Measurements from ENCODE around the gene EML4. TPM values are rescaled to one million over a fixed set of nuclear protein-coding genes. Genes with fewer than 3 reads are reported as not detected.

The EML4 gene
- total RNA-seq, 1 experiment from 2014 or later, result 52.0 TPM

DNA sequence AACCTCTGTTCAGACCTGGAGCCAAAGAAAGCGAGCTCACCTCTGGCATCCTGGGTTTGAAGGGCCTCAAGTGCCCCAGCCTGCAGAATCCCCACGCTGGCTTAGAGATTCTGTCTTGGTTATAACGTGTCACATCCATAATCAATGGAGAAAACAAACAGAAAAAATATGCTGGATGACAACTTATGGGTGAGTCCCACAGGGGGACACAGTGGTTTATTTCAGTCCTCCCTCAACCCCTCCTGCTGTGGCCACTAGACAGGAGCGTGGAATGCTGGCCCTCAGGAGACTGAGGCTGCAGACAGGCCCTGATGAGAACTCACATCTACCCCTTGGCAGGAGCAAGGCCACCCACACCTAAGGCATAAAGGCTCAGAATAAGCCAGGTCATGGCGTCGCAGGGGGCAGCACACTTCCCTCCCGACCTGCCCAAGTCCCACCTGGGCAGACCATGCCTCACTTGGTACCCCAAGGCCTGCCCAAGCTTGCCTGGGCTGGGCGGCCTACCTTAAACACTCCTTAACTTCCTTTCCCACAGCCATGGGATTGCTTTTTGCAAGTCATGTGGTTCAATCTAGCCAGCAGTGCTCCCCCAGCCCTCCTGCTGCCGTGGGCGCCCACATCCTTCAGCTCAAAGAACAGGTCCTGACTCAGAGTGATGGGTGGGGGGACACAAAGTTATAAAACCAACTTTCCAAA lies 171.9 kb downstream of the EML4 start:
- POLR2A ChIA-PET (ENCODE audit: unreplicated experiment), result no interaction called here

GRCh38 chr2:42342061-42342794 lies 173.1 kb downstream of the EML4 start:
- H3K79me2 ChIP-seq (ENCODE audit: low read depth), result peaks cover 34% of the 10 kb centered on the region
- no peak overlapping the region for H2AFZ ChIP-seq
- no peaks in the 10 kb centered on the region for H3K9me2 ChIP-seq (ENCODE audit: insufficient read depth)
- H3K27ac ChIP-seq, result peak overlapping the region; percentile 10; the same call in 1 of the 2 replicates
- intact Hi-C loops (cut with micrococcal nuclease; ENCODE audit: unreplicated experiment), result loop anchor here (1.0 kb wide), 1 partner anchor 19 kb away; the partner anchor contains the start of gene COX7A2L
- no peaks in the 10 kb centered on the region for H3K27me3 ChIP-seq (ENCODE audit: insufficient read depth, low read depth)
- H4K20me1 ChIP-seq (ENCODE audit: insufficient read depth), result peaks cover 5% of the 10 kb centered on the region
- ChIA-PET CTCF (interaction anchor here (0.6 kb wide), 2 partner anchors 321 to 335 kb away, joined by 3 to 8 read pairs; no protein-coding TSS in a partner anchor), POLR2A (ENCODE audit: unreplicated experiment) (no interaction called here)
- TF ChIP-seq, protein P1, sequence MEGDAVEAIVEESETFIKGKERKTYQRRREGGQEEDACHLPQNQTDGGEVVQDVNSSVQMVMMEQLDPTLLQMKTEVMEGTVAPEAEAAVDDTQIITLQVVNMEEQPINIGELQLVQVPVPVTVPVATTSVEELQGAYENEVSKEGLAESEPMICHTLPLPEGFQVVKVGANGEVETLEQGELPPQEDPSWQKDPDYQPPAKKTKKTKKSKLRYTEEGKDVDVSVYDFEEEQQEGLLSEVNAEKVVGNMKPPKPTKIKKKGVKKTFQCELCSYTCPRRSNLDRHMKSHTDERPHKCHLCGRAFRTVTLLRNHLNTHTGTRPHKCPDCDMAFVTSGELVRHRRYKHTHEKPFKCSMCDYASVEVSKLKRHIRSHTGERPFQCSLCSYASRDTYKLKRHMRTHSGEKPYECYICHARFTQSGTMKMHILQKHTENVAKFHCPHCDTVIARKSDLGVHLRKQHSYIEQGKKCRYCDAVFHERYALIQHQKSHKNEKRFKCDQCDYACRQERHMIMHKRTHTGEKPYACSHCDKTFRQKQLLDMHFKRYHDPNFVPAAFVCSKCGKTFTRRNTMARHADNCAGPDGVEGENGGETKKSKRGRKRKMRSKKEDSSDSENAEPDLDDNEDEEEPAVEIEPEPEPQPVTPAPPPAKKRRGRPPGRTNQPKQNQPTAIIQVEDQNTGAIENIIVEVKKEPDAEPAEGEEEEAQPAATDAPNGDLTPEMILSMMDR (conservative IDR thresholded peaks at IDR 0.05), result no peak
- no peak for TF ChIP-seq EZH2 (IDR thresholded peaks at IDR 0.05; ENCODE audit: low read depth)
- no peak overlapping the region for H3K4me3 ChIP-seq
- no peaks in the 10 kb centered on the region for H3K9me3 ChIP-seq (ENCODE audit: insufficient read depth, low read depth)
- no peaks in the 10 kb centered on the region for H3F3A ChIP-seq (ENCODE audit: insufficient read depth, low read depth)
- peaks cover 15% of the 10 kb centered on the region; the same call in 1 of the 2 replicates for H3K36me3 ChIP-seq (ENCODE audit: low read depth)
- peaks cover 18% of the 10 kb centered on the region for H3K4me1 ChIP-seq (replicated peaks; ENCODE audit: insufficient read depth)
- BruUV-seq (replicated peaks), result no TSS peak
- DNase-seq, result peak; percentile 79 to 89
- H3K4me2 ChIP-seq, result peak overlapping the region; percentile 10

More for the DNA sequence above, 171.9 kb downstream of the EML4 start:
- H3K36me3 ChIP-seq (ENCODE audit: low read depth), result peaks cover 15% of the 10 kb centered on the region; the same call in 1 of the 2 replicates
- H3K27ac ChIP-seq, result no peak overlapping the region
- no peaks in the 10 kb centered on the region for H3K27me3 ChIP-seq (ENCODE audit: insufficient read depth, low read depth)
- no peaks in the 10 kb centered on the region for H3K9me3 ChIP-seq (ENCODE audit: insufficient read depth, low read depth)
- TF ChIP-seq, protein P1 (conservative IDR thresholded peaks at IDR 0.05), result no peak
- TF ChIP-seq EZH2 (IDR thresholded peaks at IDR 0.05; ENCODE audit: low read depth), result no peak
- H3K4me2 ChIP-seq, result no peak overlapping the region
- CTCF ChIA-PET, result no interaction called here
- H3F3A ChIP-seq (ENCODE audit: insufficient read depth, low read depth), result 0 out of 2 replicates have a peak, but pooled peaks cover 4% of the 10 kb centered on the region
- intact Hi-C loops (cut with micrococcal nuclease; ENCODE audit: unreplicated experiment), result no loop called here
- H3K9me2 ChIP-seq (ENCODE audit: insufficient read depth), result no peaks in the 10 kb centered on the region
- H3K4me1 ChIP-seq (replicated peaks; ENCODE audit: insufficient read depth), result peaks cover 18% of the 10 kb centered on the region
- H3K79me2 ChIP-seq (ENCODE audit: low read depth), result peaks cover 31% of the 10 kb centered on the region
- no peak overlapping the region for H2AFZ ChIP-seq
- H3K4me3 ChIP-seq, result no peak overlapping the region
- BruUV-seq (replicated peaks), result no TSS peak
- H4K20me1 ChIP-seq (ENCODE audit: insufficient read depth), result no peaks in the 10 kb centered on the region; the same call in 1 of the 2 replicates
- DNase-seq, result no peak

DNA sequence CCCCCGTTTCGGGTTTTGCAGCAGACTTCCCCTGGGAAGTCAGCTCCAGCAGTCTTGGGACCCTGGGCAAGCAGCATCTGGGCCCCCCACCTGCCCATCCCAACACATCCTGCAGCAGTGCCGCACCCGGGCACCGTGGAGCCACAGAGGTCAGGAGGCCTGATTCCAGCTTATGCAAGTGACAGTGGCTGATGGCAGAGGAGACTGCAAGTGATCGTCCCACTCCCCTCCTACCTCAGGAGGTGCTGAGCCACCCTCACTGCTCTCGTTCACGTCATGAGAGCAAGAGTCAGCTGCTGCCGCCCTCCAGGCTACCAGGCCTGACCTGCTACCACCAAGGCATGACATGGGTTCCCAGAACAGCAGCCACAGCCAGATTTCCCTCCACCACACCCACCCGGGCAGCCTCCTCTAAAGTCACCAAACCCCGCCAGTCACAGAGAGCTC lies 173.7 kb downstream of the EML4 start:
- Histone ChIP-seq H3K27ac (peak overlapping the region; percentile 10; the same call in 1 of the 2 replicates), H3K36me3 (ENCODE audit: low read depth) (peaks cover 20% of the 10 kb centered on the region), H3K4me1 (replicated peaks; ENCODE audit: insufficient read depth) (peaks cover 18% of the 10 kb centered on the region), H3K9me3 (ENCODE audit: insufficient read depth, low read depth) (no peaks in the 10 kb centered on the region), H2AFZ (no peak overlapping the region), H4K20me1 (ENCODE audit: insufficient read depth) (peaks cover 10% of the 10 kb centered on the region), H3F3A (ENCODE audit: insufficient read depth, low read depth) (no peaks in the 10 kb centered on the region), H3K4me2 (peak overlapping the region; percentile 10), H3K27me3 (ENCODE audit: insufficient read depth, low read depth) (no peaks in the 10 kb centered on the region), H3K4me3 (no peak overlapping the region), H3K79me2 (ENCODE audit: low read depth) (peaks cover 40% of the 10 kb centered on the region), H3K9me2 (ENCODE audit: insufficient read depth) (no peaks in the 10 kb centered on the region)
- no TSS peak for BruUV-seq (replicated peaks)
- ChIA-PET CTCF (interaction anchor here (0.6 kb wide), 2 partner anchors 17 to 320 kb away, joined by 3 to 9 read pairs; no protein-coding TSS in a partner anchor), POLR2A (ENCODE audit: unreplicated experiment) (interaction anchor here (0.7 kb wide), 1 partner anchor 91 kb away, joined by 4 read pairs; no protein-coding TSS in a partner anchor)
- no peak for TF ChIP-seq EZH2 (IDR thresholded peaks at IDR 0.05; ENCODE audit: low read depth)
- TF ChIP-seq, protein P1 (conservative IDR thresholded peaks at IDR 0.05), result no peak
- intact Hi-C loops (cut with micrococcal nuclease; ENCODE audit: unreplicated experiment), result loop anchor here (1.0 kb wide), 2 partner anchors 18 to 320 kb away; partner anchors contain the start of gene COX7A2L
- no peak for DNase-seq
